Stimulated activated CD4-positive, alpha-beta T cell treated with anti-CD3 and anti-CD28 coated beads, Interleukin-12 subunit alpha, Interleukin-12 subunit beta, amount 100 ng/mL, for 48 hours (primary cell): Measurements from ENCODE around the gene KRTAP5-6.
"Not testable (repeated sequence)": the region's sequence is repeated elsewhere in the genome, so short reads cannot be mapped to it uniquely, and the experiment has no call there.

Source experiments
- DNase-seq, 3 donors: peaks; one replicate each; pipeline ENCODE4 v3.0.0-alpha.2; 2020; ENCODE audit warnings: low read depth in 2 of 3, low spot score in 1 of 3

Gene KRTAP5-6

GRCh38 chr11:1661454-1662269, 35.3 kb upstream of the KRTAP5-6 start:
- not testable (repeated sequence) for DNase-seq

GRCh38 chr11:1662699-1663283, 34.2 kb upstream of the KRTAP5-6 start:
- DNase-seq: not testable (repeated sequence)

GRCh38 chr11:1665313-1665712, 31.7 kb upstream of the KRTAP5-6 start:
- no peak for DNase-seq

GRCh38 chr11:1667121-1667850, 29.7 kb upstream of the KRTAP5-6 start:
- no peak for DNase-seq

GRCh38 chr11:1667906-1668305, 29.1 kb upstream of the KRTAP5-6 start:
- DNase-seq: no peak

- DNase-seq: no peak
Observed at GRCh38 chr11:1668911-1669473, 28.0 kb upstream of the KRTAP5-6 start.

GRCh38 chr11:1669546-1670218, 27.3 kb upstream of the KRTAP5-6 start:
- no peak for DNase-seq

GRCh38 chr11:1670457-1670856, 26.5 kb upstream of the KRTAP5-6 start:
- not testable (repeated sequence) for DNase-seq

- DNase-seq: no peak
Observed at GRCh38 chr11:1670905-1671371, 26.1 kb upstream of the KRTAP5-6 start.

- DNase-seq: no peak
Observed at GRCh38 chr11:1671658-1672057, 25.3 kb upstream of the KRTAP5-6 start.

GRCh38 chr11:1672613-1673350, 24.2 kb upstream of the KRTAP5-6 start:
- DNase-seq: no peak

GRCh38 chr11:1673446-1674172, 23.4 kb upstream of the KRTAP5-6 start:
- DNase-seq: no peak

- DNase-seq: no peak
Observed at GRCh38 chr11:1674173-1675131, 22.5 kb upstream of the KRTAP5-6 start.

GRCh38 chr11:1675536-1676228, 21.3 kb upstream of the KRTAP5-6 start:
- DNase-seq: no peak

- DNase-seq: no peak
Observed at GRCh38 chr11:1676229-1676740, 20.7 kb upstream of the KRTAP5-6 start.

GRCh38 chr11:1679881-1680280, 17.1 kb upstream of the KRTAP5-6 start:
- DNase-seq: no peak

GRCh38 chr11:1682225-1682905, 14.6 kb upstream of the KRTAP5-6 start:
- DNase-seq: no peak
